ENCODE results near the gene TP53I3.
"Not testable (repeated sequence)": the region's sequence is repeated elsewhere in the genome, so short reads cannot be mapped to it uniquely, and the experiment has no call there.

The TP53I3 gene

GRCh38 chr2:24054366-24055010, 30.1 kb downstream of the TP53I3 start:
- no peak for DNase-seq (ENCODE audit: low read depth, low spot score)

- no peak for DNase-seq (ENCODE audit: low read depth, low spot score)
Observed at GRCh38 chr2:24052951-24053350, 31.7 kb downstream of the TP53I3 start.

- no peak for DNase-seq (ENCODE audit: low read depth, low spot score)
Observed at GRCh38 chr2:24051833-24052232, 32.8 kb downstream of the TP53I3 start.

- peak; percentile 47 for DNase-seq (ENCODE audit: low read depth, low spot score)
Observed at GRCh38 chr2:24050041-24050979, 34.3 kb downstream of the TP53I3 start.

- DNase-seq (ENCODE audit: low read depth, low spot score) = peak; percentile 50
Observed at GRCh38 chr2:24049485-24050021, 35.1 kb downstream of the TP53I3 start, which contains the start of gene FKBP1B. TSS of gene FKBP1B (plus strand) at chr2:24049741. CDS start at chr2:24049850, 109 bp downstream.

GRCh38 chr2:24048769-24049484, 35.7 kb downstream of the TP53I3 start:
- DNase-seq (ENCODE audit: low read depth, low spot score) = peak; percentile 24

- DNase-seq (ENCODE audit: low read depth, low spot score) = no peak
Observed at GRCh38 chr2:24047703-24048033, 37.0 kb downstream of the TP53I3 start.

- DNase-seq (ENCODE audit: low read depth, low spot score) = peak; percentile 99
Observed at GRCh38 chr2:24046930-24047702, 37.5 kb downstream of the TP53I3 start, which contains the start of gene WDCP. TSS of gene WDCP (minus strand) at chr2:24047391. CDS start at chr2:24039494, 7,897 bp downstream.

GRCh38 chr2:24046599-24046929, 38.1 kb downstream of the TP53I3 start:
- DNase-seq (ENCODE audit: low read depth, low spot score) = no peak

- no peak for DNase-seq (ENCODE audit: low read depth, low spot score)
Observed at GRCh38 chr2:24045511-24046508, 38.8 kb downstream of the TP53I3 start.

- not testable (repeated sequence) for DNase-seq (ENCODE audit: low read depth, low spot score)
Observed at GRCh38 chr2:24043133-24043532, 41.5 kb downstream of the TP53I3 start.

GRCh38 chr2:24040511-24040910, 44.1 kb downstream of the TP53I3 start:
- DNase-seq (ENCODE audit: low read depth, low spot score) = no peak

GRCh38 chr2:24038786-24039499, 45.7 kb downstream of the TP53I3 start:
- no peak for DNase-seq (ENCODE audit: low read depth, low spot score)
